B cell (primary cell): ENCODE measurements around the gene C19orf85.

Experiments used
- EZH2 ChIP-seq: IDR thresholded peaks from 2 replicates; pipeline ENCODE4 v1.6.1; 2012; ENCODE audit warnings: borderline replicate concordance, low read depth, mild to moderate bottlenecking, moderate library complexity, low read length; ENCODE audit not compliant: insufficient read depth, poor library complexity, severe bottlenecking
- TF ChIP-seq, protein P1 (sequence below): fragments of 200-600 bp; IDR thresholded peaks from one replicate; pipeline ENCODE4 v1.8.0; 2022; ENCODE audit warnings: antibody characterized with exemption, mild to moderate bottlenecking

DNA sequence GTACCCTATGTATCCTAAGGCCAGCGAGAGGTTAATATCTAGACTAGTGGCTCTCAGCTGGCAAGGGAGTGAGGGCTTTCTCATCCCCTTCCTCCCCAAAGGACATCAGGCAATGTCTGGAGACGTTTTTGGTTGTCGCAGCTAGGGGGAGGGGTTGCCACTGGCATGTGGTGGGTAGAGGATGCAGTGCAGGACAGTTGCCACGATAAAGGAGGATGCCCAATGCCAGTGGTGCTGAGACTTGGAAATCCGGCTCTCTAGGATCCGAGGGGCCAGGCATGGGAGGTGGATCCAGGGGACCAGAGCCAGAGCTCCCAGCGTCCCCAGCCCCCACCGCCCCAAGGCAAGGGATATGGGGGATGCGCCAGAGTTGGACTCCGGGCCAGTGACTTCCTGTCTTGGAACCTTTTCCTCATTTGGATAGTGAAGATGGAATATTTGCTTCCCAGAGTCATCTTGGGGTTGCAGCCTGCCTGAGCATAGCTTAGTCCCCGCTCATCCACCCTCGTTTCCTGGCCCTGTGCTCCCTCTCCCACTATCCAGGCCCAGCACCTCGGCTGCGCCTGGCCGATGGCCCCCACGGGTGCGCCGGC lies 28.6 kb upstream of the C19orf85 start:
- TF ChIP-seq, protein P1, sequence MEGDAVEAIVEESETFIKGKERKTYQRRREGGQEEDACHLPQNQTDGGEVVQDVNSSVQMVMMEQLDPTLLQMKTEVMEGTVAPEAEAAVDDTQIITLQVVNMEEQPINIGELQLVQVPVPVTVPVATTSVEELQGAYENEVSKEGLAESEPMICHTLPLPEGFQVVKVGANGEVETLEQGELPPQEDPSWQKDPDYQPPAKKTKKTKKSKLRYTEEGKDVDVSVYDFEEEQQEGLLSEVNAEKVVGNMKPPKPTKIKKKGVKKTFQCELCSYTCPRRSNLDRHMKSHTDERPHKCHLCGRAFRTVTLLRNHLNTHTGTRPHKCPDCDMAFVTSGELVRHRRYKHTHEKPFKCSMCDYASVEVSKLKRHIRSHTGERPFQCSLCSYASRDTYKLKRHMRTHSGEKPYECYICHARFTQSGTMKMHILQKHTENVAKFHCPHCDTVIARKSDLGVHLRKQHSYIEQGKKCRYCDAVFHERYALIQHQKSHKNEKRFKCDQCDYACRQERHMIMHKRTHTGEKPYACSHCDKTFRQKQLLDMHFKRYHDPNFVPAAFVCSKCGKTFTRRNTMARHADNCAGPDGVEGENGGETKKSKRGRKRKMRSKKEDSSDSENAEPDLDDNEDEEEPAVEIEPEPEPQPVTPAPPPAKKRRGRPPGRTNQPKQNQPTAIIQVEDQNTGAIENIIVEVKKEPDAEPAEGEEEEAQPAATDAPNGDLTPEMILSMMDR = no peak
- TF ChIP-seq EZH2 = no peak
